Left hindlimb (tissue), 1 donor: ENCODE results near the gene POLR1C.
"Not testable (repeated sequence)": the region's sequence is repeated elsewhere in the genome, so short reads cannot be mapped to it uniquely, and the experiment has no call there.

Experiments
- DNase-seq: peaks from one replicate; pipeline ENCODE4 v3.0.0-alpha.2; 2018

Gene POLR1C

GRCh38 chr6:43510827-43511163 lies 6.1 kb upstream of the POLR1C start:
- no peak for DNase-seq

DNA sequence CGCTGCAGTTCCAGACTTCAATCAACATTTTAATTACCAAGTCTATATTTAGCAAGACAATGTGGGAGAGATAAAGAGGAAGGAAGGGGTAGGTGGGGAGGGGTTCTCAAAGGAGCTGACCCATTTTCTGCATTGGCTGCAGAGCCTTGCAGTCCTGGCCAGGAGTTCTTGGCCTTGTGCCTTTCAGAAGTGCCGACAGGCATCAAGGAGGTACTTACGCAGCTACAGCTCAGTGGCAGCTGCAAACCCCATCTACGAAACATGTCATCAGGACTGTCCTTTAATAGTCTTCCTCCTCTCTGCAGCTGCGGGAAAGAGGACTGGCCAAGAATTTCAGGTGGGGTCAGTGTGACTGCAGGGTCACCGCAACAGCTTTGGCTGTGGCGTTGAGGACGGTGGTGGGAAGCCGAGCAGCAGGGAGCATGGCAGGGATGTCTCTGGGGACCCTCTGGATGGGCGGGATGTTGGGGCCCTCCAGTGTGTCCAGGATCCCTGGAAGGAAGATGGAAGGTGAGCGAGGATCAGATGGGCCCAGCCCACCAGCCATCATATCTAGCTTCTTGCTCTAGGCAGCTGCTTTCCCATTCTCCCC lies 5.0 kb upstream of the POLR1C start:
- DNase-seq, result no peak

DNA sequence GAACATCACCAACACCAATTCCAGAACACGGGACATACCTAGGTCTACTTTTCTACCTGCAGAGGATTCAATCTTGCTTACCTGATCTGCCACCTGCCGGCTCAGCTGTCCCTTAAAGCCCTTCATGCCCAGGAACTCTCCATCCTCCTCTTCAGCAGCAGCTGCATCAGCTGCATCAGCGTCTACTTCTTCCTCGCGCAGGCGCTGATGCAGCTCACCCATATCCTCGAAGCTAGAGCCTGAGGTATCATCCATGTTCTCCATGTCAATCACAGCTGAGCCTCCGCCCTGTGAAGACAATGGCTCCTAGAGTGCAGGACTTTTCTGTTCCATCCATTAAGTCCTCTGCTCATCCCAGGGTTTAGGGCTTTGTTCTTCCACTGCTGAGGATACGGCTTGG lies 1.1 kb upstream of the POLR1C start:
- no peak for DNase-seq

DNA sequence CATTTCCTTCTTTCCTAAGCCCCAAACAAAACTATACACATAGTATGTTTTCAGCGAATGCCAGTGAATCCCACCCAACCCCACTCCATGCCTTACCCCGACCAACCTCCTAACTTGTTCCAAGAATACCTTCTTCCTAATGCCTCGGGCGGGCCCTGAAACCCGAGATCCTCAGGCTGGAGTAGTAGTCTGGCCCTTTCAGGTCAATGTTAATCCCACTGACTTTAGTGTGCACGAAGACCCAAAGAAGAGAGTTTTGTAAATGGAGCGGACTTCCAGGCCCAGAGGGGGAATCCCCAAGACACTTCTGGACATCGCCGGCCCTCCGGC lies 557 bp upstream of the POLR1C start:
- no peak for DNase-seq

GRCh38 chr6:43517505-43518357 lies 842 bp downstream of the POLR1C start:
- DNase-seq, result no peak

- DNase-seq, result no peak
Measured at GRCh38 chr6:43520097-43520496, 3.2 kb downstream of the POLR1C start.

- no peak for DNase-seq
Measured at GRCh38 chr6:43521836-43522235, 4.9 kb downstream of the POLR1C start.

DNA sequence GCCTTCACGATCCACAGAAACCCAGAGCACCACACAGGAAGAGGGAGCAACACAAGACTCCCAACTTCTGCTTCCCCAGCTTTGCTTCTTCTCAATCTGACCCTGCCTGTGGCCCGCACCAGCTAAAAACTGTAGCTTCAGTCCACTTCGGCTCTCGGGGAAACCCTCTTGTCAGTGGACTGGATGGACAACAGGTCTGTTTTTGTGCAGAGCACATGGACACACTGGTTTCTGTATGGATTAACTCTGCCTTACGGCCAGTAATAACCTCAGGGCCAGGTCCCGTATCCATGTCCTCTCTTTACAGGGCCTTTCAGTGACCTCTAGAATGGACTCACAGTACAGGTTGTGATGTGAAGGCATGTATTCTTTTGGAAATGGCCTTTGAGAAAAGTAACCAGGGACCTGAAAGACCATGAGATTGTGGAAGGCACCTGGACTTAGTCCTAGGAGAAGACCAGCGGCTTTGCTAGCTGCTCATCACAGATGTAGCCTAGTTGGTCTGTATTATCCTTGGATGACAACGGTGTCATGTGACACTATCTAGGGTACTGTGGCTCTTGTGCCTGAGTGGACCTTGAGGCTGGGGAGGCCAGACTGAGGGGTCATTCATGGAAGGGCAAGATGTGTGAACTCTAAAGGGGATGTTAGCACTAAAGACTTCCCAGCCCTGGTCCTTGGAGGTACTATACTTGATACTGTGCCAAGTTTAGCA lies 5.8 kb downstream of the POLR1C start:
- DNase-seq, result no peak

GRCh38 chr6:43523284-43523683 lies 6.4 kb downstream of the POLR1C start:
- no peak for DNase-seq

GRCh38 chr6:43524483-43524961 lies 7.6 kb downstream of the POLR1C start:
- DNase-seq, result no peak

DNA sequence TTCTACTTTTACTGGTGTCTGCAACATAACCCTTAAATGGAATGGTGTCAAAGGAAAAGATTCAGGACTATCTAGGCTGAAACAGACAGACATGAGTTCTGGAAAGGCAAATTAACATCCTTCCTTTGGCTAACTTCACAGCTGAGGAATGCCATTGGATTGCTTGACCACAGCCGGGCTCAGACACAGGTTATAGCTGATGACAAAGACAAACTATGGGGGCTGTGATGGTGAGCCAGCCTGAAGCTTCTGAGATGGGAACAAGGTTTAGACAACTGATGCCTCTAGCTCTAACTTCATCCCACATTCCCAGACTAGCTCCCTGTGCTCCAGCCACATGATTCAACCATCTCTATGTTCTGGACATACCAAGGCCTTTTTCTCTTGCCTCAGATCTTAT lies 15.3 kb downstream of the POLR1C start:
- DNase-seq, result no peak

DNA sequence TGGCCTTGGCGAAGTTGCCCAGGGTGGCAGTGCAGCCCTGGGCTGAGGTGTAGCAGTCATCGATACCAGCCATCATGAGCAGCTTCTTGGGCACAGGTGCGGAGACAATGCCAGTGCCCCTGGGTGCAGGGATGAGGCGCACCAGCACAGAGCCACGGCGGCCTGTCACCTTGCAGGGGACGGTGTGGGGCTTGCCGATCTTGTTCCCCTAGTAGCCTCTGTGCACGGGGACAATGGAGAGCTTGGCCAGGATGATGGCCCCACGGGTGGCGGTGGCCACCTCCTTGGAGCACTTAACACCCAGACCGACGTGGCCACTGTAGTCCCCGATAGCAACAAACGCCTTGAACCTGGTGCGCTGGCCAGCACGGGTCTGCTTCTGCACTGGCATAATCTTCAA lies 22.1 kb downstream of the POLR1C start:
- not testable (repeated sequence) for DNase-seq

DNA sequence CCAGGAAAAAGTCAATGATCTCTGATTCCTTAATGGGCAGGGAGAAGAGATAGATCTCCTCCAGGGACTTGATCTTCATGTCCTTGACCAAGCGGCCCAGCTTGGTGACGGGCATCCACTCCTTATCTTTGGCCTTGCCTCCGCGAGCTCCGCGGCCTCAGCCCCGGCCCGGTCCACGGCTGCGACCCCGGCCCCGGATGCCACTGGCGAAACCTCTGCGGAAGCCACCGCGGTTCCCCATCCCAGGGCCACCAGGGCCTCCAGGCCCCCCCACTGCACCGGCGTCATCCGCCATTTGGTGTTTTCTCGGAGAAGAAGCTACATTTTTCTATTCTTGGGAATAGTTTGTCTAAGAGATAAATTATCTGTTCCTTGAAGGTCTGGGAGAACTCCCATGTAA lies 22.5 kb downstream of the POLR1C start:
- DNase-seq, result not testable (repeated sequence)

- no peak for DNase-seq
Measured at GRCh38 chr6:43540507-43540906, 23.6 kb downstream of the POLR1C start.

- DNase-seq, result no peak
Measured at GRCh38 chr6:43541774-43542471, 25.0 kb downstream of the POLR1C start.

DNA sequence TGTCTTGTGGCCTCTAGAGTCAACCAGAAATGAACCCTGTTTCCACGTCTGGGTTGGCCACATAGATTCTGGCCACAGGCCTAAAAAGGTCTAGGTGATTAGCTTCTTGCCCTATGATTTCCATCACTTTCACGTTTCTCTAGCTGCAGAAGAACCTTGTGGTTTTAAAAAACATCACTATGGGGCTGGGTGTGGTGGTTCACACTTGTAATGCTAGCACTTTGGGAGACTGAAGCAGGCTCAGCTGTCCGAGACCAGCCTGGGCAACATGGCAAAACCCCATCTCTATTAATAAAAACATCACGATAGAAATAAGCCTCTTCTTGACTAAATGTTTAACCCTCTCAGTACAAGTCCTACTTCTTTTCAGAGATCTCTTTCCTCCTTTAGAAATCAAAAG lies 27.6 kb downstream of the POLR1C start:
- DNase-seq, result no peak

GRCh38 chr6:43547222-43547621 lies 30.3 kb downstream of the POLR1C start:
- DNase-seq, result no peak

- not testable (repeated sequence) for DNase-seq
Measured at GRCh38 chr6:43557620-43558019, 40.7 kb downstream of the POLR1C start.

DNA sequence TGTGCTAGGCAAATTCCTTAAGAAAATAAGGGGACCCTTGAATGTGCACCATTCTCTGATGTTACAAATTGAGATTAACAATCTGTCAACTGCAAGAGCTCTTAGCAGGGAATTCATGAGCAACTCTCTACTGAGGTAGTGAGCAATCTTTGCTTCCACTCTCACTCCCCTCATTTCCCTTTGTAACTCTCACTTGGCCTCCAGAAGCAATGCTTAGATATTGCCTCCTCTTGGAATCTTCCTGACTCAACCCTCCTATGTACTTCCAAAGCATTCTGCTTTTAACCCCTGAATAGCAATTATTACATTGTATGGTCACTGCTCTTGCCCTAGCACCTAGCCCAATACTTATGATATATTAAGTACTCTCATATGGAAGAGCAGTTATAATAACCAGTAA lies 42.4 kb downstream of the POLR1C start:
- no peak for DNase-seq

GRCh38 chr6:43570876-43571441 lies 54.1 kb downstream of the POLR1C start:
- no peak for DNase-seq
